ENCODE data around the gene PLCB4. TPM values are rescaled to one million over a fixed set of nuclear protein-coding genes. Genes with fewer than 3 reads are reported as not detected.

Gene PLCB4
- total RNA-seq, 1 donor from 2014 or later: 30.5 TPM

GRCh38 chr20:9424551-9424950 lies 355.7 kb downstream of the PLCB4 start:
- DNase-seq: no peak
- intact Hi-C loops (cut with micrococcal nuclease): no loop called here
- H3K27me3 ChIP-seq (ENCODE audit: low read depth): no peaks in the 10 kb centered on the region
- no peak for TF ChIP-seq CTCF (IDR thresholded peaks at IDR 0.05; ENCODE audit: borderline replicate concordance)
- H3K9me3 ChIP-seq (replicated peaks): no peaks in the 10 kb centered on the region
- H3K36me3 ChIP-seq: peaks cover 60% of the 10 kb centered on the region
- H3K27ac ChIP-seq (replicated peaks): no peak overlapping the region
- peaks cover 15% of the 10 kb centered on the region for H3K4me1 ChIP-seq
- H3K4me3 ChIP-seq: no peak overlapping the region

- H3K36me3 ChIP-seq: peaks cover 49% of the 10 kb centered on the region
- no peak overlapping the region for H3K27ac ChIP-seq (replicated peaks)
- no peak overlapping the region for H3K4me3 ChIP-seq
- TF ChIP-seq CTCF (IDR thresholded peaks at IDR 0.05; ENCODE audit: borderline replicate concordance): no peak
- H3K9me3 ChIP-seq (replicated peaks): no peaks in the 10 kb centered on the region
- H3K4me1 ChIP-seq: peaks cover 15% of the 10 kb centered on the region
- no peaks in the 10 kb centered on the region for H3K27me3 ChIP-seq (ENCODE audit: low read depth)
- intact Hi-C loops (cut with micrococcal nuclease): loop anchor here (5.0 kb wide), 1 partner anchor 180 kb away; no protein-coding TSS in a partner anchor
- no peak for DNase-seq
Measured at GRCh38 chr20:9427430-9428291, 358.8 kb downstream of the PLCB4 start.

GRCh38 chr20:9428292-9428607 lies 359.4 kb downstream of the PLCB4 start:
- intact Hi-C loops (cut with micrococcal nuclease): loop anchor here (5.0 kb wide), 1 partner anchor 179 kb away; no protein-coding TSS in a partner anchor
- DNase-seq: no peak
- Histone ChIP-seq H3K27me3 (ENCODE audit: low read depth) (no peaks in the 10 kb centered on the region), H3K36me3 (peaks cover 48% of the 10 kb centered on the region), H3K4me3 (no peak overlapping the region), H3K9me3 (replicated peaks) (no peaks in the 10 kb centered on the region), H3K4me1 (peaks cover 15% of the 10 kb centered on the region), H3K27ac (replicated peaks) (no peak overlapping the region)
- no peak for TF ChIP-seq CTCF (IDR thresholded peaks at IDR 0.05; ENCODE audit: borderline replicate concordance)

- intact Hi-C loops (cut with micrococcal nuclease): no loop called here
- peaks cover 79% of the 10 kb centered on the region for H3K36me3 ChIP-seq
- no peak overlapping the region for H3K4me3 ChIP-seq
- H3K27ac ChIP-seq (replicated peaks): no peak overlapping the region
- H3K9me3 ChIP-seq (replicated peaks): peaks cover 8% of the 10 kb centered on the region
- DNase-seq: no peak
- no peaks in the 10 kb centered on the region for H3K27me3 ChIP-seq (ENCODE audit: low read depth)
- no peaks in the 10 kb centered on the region for H3K4me1 ChIP-seq
- no peak for TF ChIP-seq CTCF (IDR thresholded peaks at IDR 0.05; ENCODE audit: borderline replicate concordance)
Measured at GRCh38 chr20:9439806-9440205, 370.9 kb downstream of the PLCB4 start.

GRCh38 chr20:9440892-9441291 lies 372.0 kb downstream of the PLCB4 start:
- Histone ChIP-seq H3K4me1 (no peaks in the 10 kb centered on the region), H3K9me3 (replicated peaks) (peaks cover 8% of the 10 kb centered on the region), H3K27ac (replicated peaks) (no peak overlapping the region), H3K4me3 (no peak overlapping the region), H3K36me3 (peaks cover 88% of the 10 kb centered on the region), H3K27me3 (ENCODE audit: low read depth) (no peaks in the 10 kb centered on the region)
- intact Hi-C loops (cut with micrococcal nuclease): no loop called here
- no peak for DNase-seq
- no peak for TF ChIP-seq CTCF (IDR thresholded peaks at IDR 0.05; ENCODE audit: borderline replicate concordance)

Data from left ventricle myocardium inferior (tissue), 1 donor.